ENCODE data around the gene ACOX3. TPM values are rescaled to one million over a fixed set of nuclear protein-coding genes. Genes with fewer than 3 reads are reported as not detected.

ACOX3 gene
- total RNA-seq, 1 donor from 2014 or later, result 16.6 TPM

- no peaks in the 10 kb centered on the region for H3K36me3 Mint-ChIP-seq (ENCODE audit: low read depth)
- no peaks in the 10 kb centered on the region for H3K27me3 Mint-ChIP-seq (ENCODE audit: low read depth)
- H3K27ac Mint-ChIP-seq (ENCODE audit: unreplicated experiment), result no peak overlapping the region
- H3K9me3 Mint-ChIP-seq, result no peaks in the 10 kb centered on the region
- peaks cover 12% of the 10 kb centered on the region for H3K4me1 Mint-ChIP-seq
- no peak for TF ChIP-seq CTCF (conservative IDR thresholded peaks at IDR 0.05)
- no peak for DNase-seq (ENCODE audit: low read depth, low spot score)
- no peak overlapping the region for H3K4me3 Mint-ChIP-seq
Measured at GRCh38 chr4:8321220-8321619, 119.3 kb downstream of the ACOX3 start.

- no peak for DNase-seq (ENCODE audit: low read depth, low spot score)
- Mint-ChIP-seq H3K4me3 (no peak overlapping the region), H3K36me3 (ENCODE audit: low read depth) (no peaks in the 10 kb centered on the region), H3K27ac (ENCODE audit: unreplicated experiment) (no peak overlapping the region), H3K4me1 (peaks cover 21% of the 10 kb centered on the region), H3K27me3 (ENCODE audit: low read depth) (no peaks in the 10 kb centered on the region), H3K9me3 (no peaks in the 10 kb centered on the region)
- TF ChIP-seq CTCF (conservative IDR thresholded peaks at IDR 0.05), result no peak
Measured at GRCh38 chr4:8320386-8320750, 120.2 kb downstream of the ACOX3 start.

GRCh38 chr4:8319731-8320385, 120.7 kb downstream of the ACOX3 start:
- no peaks in the 10 kb centered on the region for H3K36me3 Mint-ChIP-seq (ENCODE audit: low read depth)
- no peaks in the 10 kb centered on the region for H3K9me3 Mint-ChIP-seq
- no peak for DNase-seq (ENCODE audit: low read depth, low spot score)
- H3K4me3 Mint-ChIP-seq, result no peak overlapping the region
- no peak for TF ChIP-seq CTCF (conservative IDR thresholded peaks at IDR 0.05)
- H3K27ac Mint-ChIP-seq (ENCODE audit: unreplicated experiment), result no peak overlapping the region
- no peaks in the 10 kb centered on the region for H3K27me3 Mint-ChIP-seq (ENCODE audit: low read depth)
- peaks cover 26% of the 10 kb centered on the region for H3K4me1 Mint-ChIP-seq

GRCh38 chr4:8319061-8319460, 121.5 kb downstream of the ACOX3 start:
- DNase-seq (ENCODE audit: low read depth, low spot score), result no peak
- no peak for TF ChIP-seq CTCF (conservative IDR thresholded peaks at IDR 0.05)
- H3K4me1 Mint-ChIP-seq, result peaks cover 26% of the 10 kb centered on the region
- H3K27me3 Mint-ChIP-seq (ENCODE audit: low read depth), result no peaks in the 10 kb centered on the region
- no peak overlapping the region for H3K4me3 Mint-ChIP-seq
- H3K36me3 Mint-ChIP-seq (ENCODE audit: low read depth), result no peaks in the 10 kb centered on the region
- H3K9me3 Mint-ChIP-seq, result no peaks in the 10 kb centered on the region
- H3K27ac Mint-ChIP-seq (ENCODE audit: unreplicated experiment), result no peak overlapping the region

- DNase-seq (ENCODE audit: low read depth, low spot score), result no peak
- Mint-ChIP-seq H3K27ac (ENCODE audit: unreplicated experiment) (no peak overlapping the region), H3K9me3 (no peaks in the 10 kb centered on the region), H3K36me3 (ENCODE audit: low read depth) (no peaks in the 10 kb centered on the region), H3K4me3 (no peak overlapping the region), H3K27me3 (ENCODE audit: low read depth) (no peaks in the 10 kb centered on the region), H3K4me1 (peaks cover 26% of the 10 kb centered on the region)
- TF ChIP-seq CTCF (conservative IDR thresholded peaks at IDR 0.05), result no peak
Measured at GRCh38 chr4:8318509-8318908, 122.0 kb downstream of the ACOX3 start.

Measured in neural crest cell (in vitro differentiated cells).